HL-60 (cell line): Measurements from ENCODE around the gene ZMYND8.
"Not testable (repeated sequence)": the region's sequence is repeated elsewhere in the genome, so short reads cannot be mapped to it uniquely, and the experiment has no call there.

Source experiments
- DNase-seq, 2 experiments: peaks; one replicate each; pipeline ENCODE4 v3.0.0-alpha.2; 2010 to 2020; ENCODE audit warnings: low read depth in 1 of 2, low spot score in 1 of 2
- H3K27ac ChIP-seq: fragments of 250-450 bp; sonication (Bioruptor Pico); replicated peaks from 2 replicates; pipeline ENCODE4 v1.5.1; 2020; ENCODE audit warnings: mild to moderate bottlenecking, moderate library complexity
- H3K27me3 ChIP-seq: fragments of 250-450 bp; sonication (Bioruptor Pico); 2 replicates; pipeline ENCODE4 v1.5.1; 2021; ENCODE audit warnings: mild to moderate bottlenecking, moderate library complexity; ENCODE audit not compliant: insufficient read depth, poor library complexity, severe bottlenecking
- H3K4me3 ChIP-seq: replicated peaks from 2 replicates; pipeline ENCODE4 v1.5.1; 2011; ENCODE audit warnings: mild to moderate bottlenecking, control low read depth, low read length; ENCODE audit not compliant: insufficient read depth
- CTCF ChIP-seq: IDR thresholded peaks from one replicate; pipeline ENCODE4 v1.5.1; 2011; ENCODE audit warnings: low read length, control low read depth, inconsistent platforms; ENCODE audit not compliant: insufficient read depth
- GABPA ChIP-seq: IDR thresholded peaks from 2 replicates; pipeline ENCODE4 v1.6.1; 2012; ENCODE audit warnings: low read depth
- POLR2AphosphoS5 ChIP-seq: IDR thresholded peaks from 2 replicates; pipeline ENCODE4 v1.6.1; 2012; ENCODE audit warnings: low read depth
- REST ChIP-seq: IDR thresholded peaks from 2 replicates; pipeline ENCODE4 v1.6.1; 2012; ENCODE audit warnings: low read depth; ENCODE audit not compliant: insufficient replicate concordance
- SPI1 ChIP-seq: IDR thresholded peaks from 2 replicates; pipeline ENCODE4 v1.6.1; 2012; ENCODE audit warnings: low read depth, mild to moderate bottlenecking, borderline replicate concordance

ZMYND8 gene

GRCh38 chr20:47309806-47310426 is 46.6 kb downstream of the ZMYND8 start:
- TF ChIP-seq SPI1 (no peak), GABPA (no peak), CTCF (no peak), POLR2AphosphoS5 (no peak), REST (no peak)
- H3K27ac ChIP-seq, result no peak overlapping the region
- no peak for DNase-seq
- no peak overlapping the region for H3K4me3 ChIP-seq
- H3K27me3 ChIP-seq, result no peaks in the 10 kb centered on the region

- H3K27ac ChIP-seq, result no peak overlapping the region
- TF ChIP-seq SPI1 (no peak), REST (no peak), CTCF (no peak)
These were observed 47.1 kb downstream of the ZMYND8 start for GRCh38 chr20:47309394-47309793.

GRCh38 chr20:47307569-47307968 is 48.9 kb downstream of the ZMYND8 start:
- H3K27me3 ChIP-seq, H3K27ac ChIP-seq, H3K4me3 ChIP-seq, DNase-seq: not testable (repeated sequence)

More at GRCh38 chr20:47309394-47309793, 47.1 kb downstream of the ZMYND8 start:
- no peak for DNase-seq
- Histone ChIP-seq H3K27me3 (no peaks in the 10 kb centered on the region), H3K4me3 (no peak overlapping the region)

- no peak for DNase-seq
- no peaks in the 10 kb centered on the region for H3K27me3 ChIP-seq
These were observed 49.6 kb downstream of the ZMYND8 start for GRCh38 chr20:47306755-47307370.

More at GRCh38 chr20:47306755-47307370, 49.6 kb downstream of the ZMYND8 start:
- no peak overlapping the region for H3K4me3 ChIP-seq
- no peak for TF ChIP-seq REST
- no peak for TF ChIP-seq GABPA
- no peak for TF ChIP-seq POLR2AphosphoS5
- no peak for TF ChIP-seq SPI1
- TF ChIP-seq CTCF, result no peak
- no peak overlapping the region for H3K27ac ChIP-seq
